BJ (cell line): ENCODE measurements around the gene SLC4A7. TPM values are rescaled to one million over a fixed set of nuclear protein-coding genes. Genes with fewer than 3 reads are reported as not detected.
A peak's percentile ranks its signal among the peaks of the same experiment; 100 is the strongest.

Experiments
- CTCF ChIA-PET: fragments of 350-600 bp; formaldehyde crosslinking; extraction: SDS; loops from one replicate; lab custom pipeline; 2021; ENCODE audit warnings: antibody characterized with exemption, inconsistent platforms; lab: Yijun Ruan, JAX
- POLR2A ChIA-PET: fragments of 300-600 bp; sonication (Branson Sonifier 250); formaldehyde crosslinking; extraction: SDS; loops from one replicate; lab custom pipeline; 2021; ENCODE audit warnings: antibody characterized with exemption; lab: Charles Lee
- DNase-seq: peaks from one replicate; pipeline ENCODE4 v3.0.0-alpha.2; 2011; ENCODE audit warnings: low read depth
- H3K27me3 ChIP-seq: 2 replicates; pipeline ENCODE4 v1.6.0; 2011; ENCODE audit warnings: low read length; ENCODE audit not compliant: control insufficient read depth, insufficient read depth
- H3K36me3 ChIP-seq: 2 replicates; pipeline ENCODE4 v1.5.1; 2011; ENCODE audit warnings: low read length; ENCODE audit not compliant: control insufficient read depth, insufficient read depth
- H3K4me3 ChIP-seq: 2 replicates; pipeline ENCODE4 v1.5.1; 2011; ENCODE audit warnings: low read depth, mild to moderate bottlenecking, control low read depth, low read length
- polyA plus RNA-seq: library from polyadenylated mRNA; depleted of rRNA; stranded (reverse); fragments of >200 nt; gene quantifications from 2 replicates; pipeline ENCODE4 v1.2.3, GENCODE V29; 2011
- TF ChIP-seq, protein P1 (sequence below): IDR thresholded peaks from 2 replicates; pipeline ENCODE4 v1.5.1; 2011; ENCODE audit warnings: low read depth, mild to moderate bottlenecking, control low read depth, inconsistent platforms, low read length, moderate library complexity; ENCODE audit not compliant: insufficient read depth

SLC4A7 gene
- polyA plus RNA-seq, 1 experiment, result 15.4 TPM

DNA sequence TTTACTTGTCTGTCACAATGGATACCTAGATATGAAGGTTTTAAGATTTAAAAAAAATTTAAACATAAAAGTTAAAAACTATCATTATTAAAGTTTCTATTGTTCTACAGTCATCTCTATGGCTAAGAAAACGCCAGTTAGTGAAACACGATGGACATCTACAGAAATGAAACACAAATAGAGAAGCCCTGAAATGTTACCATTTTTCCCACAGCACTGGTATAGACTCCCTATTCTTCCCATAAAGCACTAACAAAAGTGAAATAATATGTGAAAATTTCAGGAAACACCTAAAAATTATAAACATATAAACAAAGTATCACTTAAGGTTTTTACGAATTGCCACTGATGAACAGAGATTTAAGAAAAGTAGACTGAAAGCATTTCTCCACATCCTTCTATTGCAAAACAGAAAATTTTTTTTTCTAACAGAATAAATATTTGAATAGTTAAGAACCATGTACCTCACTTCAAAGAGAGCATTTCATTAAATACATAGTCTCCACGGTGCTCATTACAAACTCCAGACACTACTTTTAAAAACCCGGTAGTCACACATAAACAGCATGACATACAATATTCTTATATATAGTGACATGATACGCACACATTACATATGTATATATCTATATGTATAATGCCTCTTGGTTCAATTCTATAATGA is 107.9 kb downstream of the SLC4A7 start:
- TF ChIP-seq, protein P1, sequence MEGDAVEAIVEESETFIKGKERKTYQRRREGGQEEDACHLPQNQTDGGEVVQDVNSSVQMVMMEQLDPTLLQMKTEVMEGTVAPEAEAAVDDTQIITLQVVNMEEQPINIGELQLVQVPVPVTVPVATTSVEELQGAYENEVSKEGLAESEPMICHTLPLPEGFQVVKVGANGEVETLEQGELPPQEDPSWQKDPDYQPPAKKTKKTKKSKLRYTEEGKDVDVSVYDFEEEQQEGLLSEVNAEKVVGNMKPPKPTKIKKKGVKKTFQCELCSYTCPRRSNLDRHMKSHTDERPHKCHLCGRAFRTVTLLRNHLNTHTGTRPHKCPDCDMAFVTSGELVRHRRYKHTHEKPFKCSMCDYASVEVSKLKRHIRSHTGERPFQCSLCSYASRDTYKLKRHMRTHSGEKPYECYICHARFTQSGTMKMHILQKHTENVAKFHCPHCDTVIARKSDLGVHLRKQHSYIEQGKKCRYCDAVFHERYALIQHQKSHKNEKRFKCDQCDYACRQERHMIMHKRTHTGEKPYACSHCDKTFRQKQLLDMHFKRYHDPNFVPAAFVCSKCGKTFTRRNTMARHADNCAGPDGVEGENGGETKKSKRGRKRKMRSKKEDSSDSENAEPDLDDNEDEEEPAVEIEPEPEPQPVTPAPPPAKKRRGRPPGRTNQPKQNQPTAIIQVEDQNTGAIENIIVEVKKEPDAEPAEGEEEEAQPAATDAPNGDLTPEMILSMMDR, result no peak
- CTCF ChIA-PET, result no interaction called here

DNA sequence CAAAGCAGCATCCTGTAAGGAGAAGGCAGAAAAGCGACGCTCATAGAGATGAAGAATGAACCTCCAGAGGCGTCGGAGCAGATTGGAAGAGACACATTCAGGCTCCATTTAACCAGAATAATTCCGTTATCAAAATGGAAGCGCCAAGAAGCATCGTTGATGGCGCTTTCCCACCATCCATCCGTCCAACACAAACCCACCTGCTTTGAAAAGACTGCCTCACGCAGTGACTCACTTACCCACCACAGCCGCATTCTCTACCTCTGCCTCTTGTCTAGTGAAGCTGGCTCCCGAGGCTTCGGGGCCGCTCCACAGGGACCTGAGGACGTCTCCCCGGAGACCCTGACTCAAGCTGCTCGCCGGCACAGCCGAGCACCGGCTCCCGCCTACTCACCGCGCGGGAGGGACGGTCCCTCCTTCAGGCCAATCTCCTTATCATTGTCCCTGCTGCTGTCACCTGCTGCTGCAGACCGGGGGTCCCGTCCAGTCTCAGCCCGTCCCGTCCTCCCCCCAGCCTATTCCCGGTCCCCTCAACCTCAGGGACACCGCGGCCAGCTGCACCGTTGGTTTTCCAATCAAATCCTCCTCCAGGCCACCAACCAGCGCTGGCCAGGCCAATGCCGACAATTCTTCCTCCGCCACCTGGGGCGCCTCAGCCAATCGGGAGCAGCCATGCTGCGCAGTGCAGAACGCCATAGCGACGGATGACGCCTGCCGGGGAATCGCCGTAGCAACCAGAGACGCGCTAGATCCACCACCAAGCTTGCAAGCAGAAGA is 115.2 kb downstream of the SLC4A7 start, which contains the start of gene NEK10:
TSS of gene NEK10 (minus strand) at position 553 of the 777 bp plus-strand sequence. CDS start 16,501 bp downstream, outside the sequence.
- ChIA-PET POLR2A (interaction anchor here (0.5 to 0.6 kb wide), 2 partner anchors 42 to 203 kb away, joined by 3 read pairs; no protein-coding TSS in a partner anchor), CTCF (interaction anchor here (0.8 to 1.2 kb wide), 2 partner anchors 11 to 14 kb away, joined by 3 read pairs; no protein-coding TSS in a partner anchor)
- Histone ChIP-seq H3K36me3 (no peaks in the 10 kb centered on the region), H3K4me3 (peak within 1 kb of the TSS; percentile 45), H3K27me3 (no peaks in the 10 kb centered on the region)
- peak; percentile 41 for DNase-seq
- TF ChIP-seq, protein P1, result 0 out of 2 replicates have a peak, but pooled peaks have one; percentile 5

More for the DNA sequence above, 107.9 kb downstream of the SLC4A7 start:
- Histone ChIP-seq H3K4me3 (no peak overlapping the region), H3K36me3 (peaks cover 3% of the 10 kb centered on the region), H3K27me3 (no peaks in the 10 kb centered on the region)
- POLR2A ChIA-PET, result no interaction called here
- DNase-seq, result no peak

DNA sequence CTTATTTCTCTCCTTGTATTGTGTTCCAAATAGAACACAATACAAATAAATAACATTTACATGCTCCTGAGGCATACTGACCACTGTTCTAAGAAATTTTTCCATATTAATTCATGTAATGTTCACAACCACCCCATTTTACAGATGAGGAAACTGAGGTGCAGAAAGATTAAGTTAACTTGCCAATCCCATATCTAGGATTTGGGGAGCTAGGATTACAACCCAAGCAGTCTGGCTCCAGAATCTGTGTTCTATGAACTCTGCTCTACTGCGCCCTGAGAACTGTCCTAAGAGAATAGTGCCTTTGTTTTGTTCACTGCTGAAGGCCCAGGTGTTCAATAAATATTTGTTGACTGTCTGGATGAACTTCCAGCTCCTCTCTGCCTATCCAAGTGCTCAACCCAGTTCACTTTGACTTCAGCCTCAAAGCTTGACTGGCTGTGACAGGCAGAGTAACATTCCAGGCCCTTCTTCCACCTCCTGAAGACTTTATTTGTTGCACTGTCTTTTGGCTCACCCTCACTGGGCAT is 118.1 kb downstream of the SLC4A7 start:
- ChIA-PET CTCF (interaction anchor here (0.8 kb wide), 1 partner anchor 11 kb away, joined by 4 read pairs; no protein-coding TSS in a partner anchor), POLR2A (no interaction called here)

DNA sequence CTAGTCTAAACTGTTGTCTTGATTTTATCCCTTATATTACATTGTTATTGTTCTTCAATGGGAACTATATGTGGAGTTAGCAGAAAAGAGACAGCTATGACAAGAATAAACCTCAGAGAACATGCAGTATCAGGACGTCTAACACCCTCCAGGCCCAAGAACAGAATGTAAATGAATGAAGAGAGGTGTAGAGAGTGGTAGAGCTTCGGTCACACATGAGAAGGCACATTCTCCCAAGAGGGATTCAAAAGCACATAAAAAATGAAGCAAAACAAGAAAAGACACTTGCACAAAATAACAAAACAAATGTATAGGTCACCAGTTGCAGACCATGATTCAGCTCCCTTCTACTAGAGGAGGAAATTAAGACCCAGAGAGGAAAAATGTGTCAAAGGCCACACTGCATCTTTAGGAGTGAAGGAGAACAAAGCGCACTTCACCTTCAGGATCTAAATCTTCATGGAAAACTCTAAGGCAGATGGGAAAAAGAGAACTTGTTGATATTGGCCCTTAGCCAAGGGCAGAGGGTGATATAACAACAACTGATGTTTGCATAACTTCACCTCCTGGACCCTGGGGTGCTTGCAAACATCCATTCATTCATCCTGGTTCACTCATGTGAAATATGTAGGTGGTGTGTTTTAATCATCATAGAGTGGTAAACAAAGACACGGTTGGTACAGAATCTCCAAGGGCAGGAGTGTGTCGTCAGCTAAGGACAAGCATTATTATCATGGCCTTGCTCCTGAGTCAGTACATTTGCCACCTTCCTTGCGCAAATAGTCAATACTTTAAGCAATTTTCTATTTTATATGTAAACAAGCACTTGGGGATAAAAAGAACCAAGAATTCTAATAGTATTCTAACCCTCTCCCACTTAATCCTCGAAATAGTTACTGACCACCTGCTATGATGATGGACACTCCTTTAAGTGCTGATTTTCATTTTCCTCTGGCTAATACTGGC is 123.8 kb downstream of the SLC4A7 start:
- ChIA-PET POLR2A (interaction anchor here (0.7 kb wide), 1 partner anchor 33 kb away, joined by 3 read pairs; no protein-coding TSS in a partner anchor), CTCF (interaction anchor here (1.3 kb wide), 1 partner anchor 14 kb away, joined by 3 read pairs; no protein-coding TSS in a partner anchor)
- no peak overlapping the region for H3K4me3 ChIP-seq
- no peaks in the 10 kb centered on the region for H3K36me3 ChIP-seq
- no peaks in the 10 kb centered on the region for H3K27me3 ChIP-seq
- TF ChIP-seq, protein P1, result no peak
- DNase-seq, result no peak

More for the DNA sequence above, 118.1 kb downstream of the SLC4A7 start:
- Histone ChIP-seq H3K4me3 (no peak overlapping the region), H3K27me3 (no peaks in the 10 kb centered on the region), H3K36me3 (no peaks in the 10 kb centered on the region)
- DNase-seq, result no peak
- TF ChIP-seq, protein P1, result no peak
